AG09319 (cell line): Measurements from ENCODE around the gene TCIRG1.

Source experiments
- DNase-seq: peaks from one replicate; pipeline ENCODE4 v3.0.0-alpha.2; 2010; ENCODE audit warnings: low read depth; ENCODE audit errors: extremely low read depth
- CTCF ChIP-seq: IDR thresholded peaks from 2 replicates; pipeline ENCODE4 v1.5.1; 2011; ENCODE audit warnings: low read depth, mild to moderate bottlenecking, inconsistent platforms, low read length, moderate library complexity

The TCIRG1 gene

GRCh38 chr11:68044145-68044813 lies 5.5 kb downstream of the TCIRG1 start:
- TF ChIP-seq CTCF = no peak
- DNase-seq = no peak

GRCh38 chr11:68044898-68045351 lies 6.1 kb downstream of the TCIRG1 start:
- no peak for TF ChIP-seq CTCF
- DNase-seq = no peak

- no peak for TF ChIP-seq CTCF
- no peak for DNase-seq
Observed at GRCh38 chr11:68047437-68048290, 8.8 kb downstream of the TCIRG1 start.

- TF ChIP-seq CTCF = no peak
- no peak for DNase-seq
Observed at GRCh38 chr11:68048681-68049508, 10.1 kb downstream of the TCIRG1 start.

GRCh38 chr11:68049509-68050370 lies 10.9 kb downstream of the TCIRG1 start:
- TF ChIP-seq CTCF = no peak
- DNase-seq = no peak

- no peak for DNase-seq
- no peak for TF ChIP-seq CTCF
Observed at GRCh38 chr11:68050371-68050841, 11.6 kb downstream of the TCIRG1 start.
